Sigmoid colon (tissue), 4 donors: ENCODE measurements around the gene DNAJB12.

ENCODE experiments used
- CTCF ChIP-seq, 4 experiments: fragments of 450-650 bp in 3 of 4; fragments of 200-600 bp in 1 of 4; IDR thresholded peaks; one replicate each; pipeline ENCODE4 v1.5.1; 2016 to 2019; ENCODE audit warnings: antibody characterized with exemption in 4 of 4, mild to moderate bottlenecking in 3 of 4, moderate library complexity in 2 of 4
- POLR2A ChIP-seq, 2 donors: fragments of 450-650 bp; IDR thresholded peaks; one replicate each; pipeline ENCODE4 v1.6.1; 2016; ENCODE audit warnings: antibody characterized with exemption in 2 of 2, mild to moderate bottlenecking in 2 of 2, moderate library complexity in 2 of 2
- POLR2AphosphoS5 ChIP-seq, 4 donors: sonication (generic); formaldehyde crosslinking; IDR thresholded peaks; one replicate each; pipeline ENCODE4 v1.6.1; 2017; ENCODE audit warnings: antibody characterized with exemption in 4 of 4

GRCh38 chr10:72336259-72337038 is 18.3 kb downstream of the DNAJB12 start:
- no peak for TF ChIP-seq CTCF (IDR thresholded peaks at IDR 0.05)
- TF ChIP-seq POLR2A (IDR thresholded peaks at IDR 0.05), result no peak
- TF ChIP-seq POLR2AphosphoS5 (IDR thresholded peaks at IDR 0.05), result no peak
